ENCODE measurements around the gene OLFM3.

OLFM3 gene

DNA sequence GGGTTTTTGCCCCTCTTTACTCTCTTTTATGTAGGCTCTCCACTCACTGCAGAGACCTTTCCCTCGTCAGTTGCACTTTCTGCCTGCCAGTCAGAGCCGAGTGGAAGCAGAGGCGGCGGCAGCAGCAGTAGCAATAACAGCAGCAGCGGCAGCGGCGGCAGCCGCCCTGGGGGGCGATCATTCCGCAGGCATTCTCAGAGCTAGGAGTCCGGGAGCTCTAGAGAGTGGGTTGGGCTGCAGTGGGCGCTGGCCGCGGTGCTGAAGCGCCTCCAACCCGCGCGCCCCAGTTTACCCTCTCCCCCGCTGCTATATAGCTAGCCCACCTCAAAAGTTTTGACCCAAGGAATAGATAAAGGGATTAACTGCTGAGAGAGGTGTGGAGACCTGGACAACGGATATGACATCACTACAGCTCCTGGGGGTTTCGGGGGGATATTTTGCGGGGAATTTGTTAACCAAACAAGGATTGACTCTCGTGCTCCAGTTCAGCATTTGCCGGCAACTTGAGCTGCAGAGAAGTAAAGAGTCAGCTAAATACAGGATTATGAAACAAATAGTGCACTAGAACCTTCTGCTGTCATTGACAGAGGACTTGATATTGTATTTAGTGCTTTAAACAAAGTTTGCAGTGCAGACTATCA lies at the start of gene OLFM3:
Gene OLFM3, minus strand, starts transcription at position 102 of the 641 bp plus-strand sequence.
- DNase-seq (ENCODE audit: low read depth in 2 of 2) = no peak

DNA sequence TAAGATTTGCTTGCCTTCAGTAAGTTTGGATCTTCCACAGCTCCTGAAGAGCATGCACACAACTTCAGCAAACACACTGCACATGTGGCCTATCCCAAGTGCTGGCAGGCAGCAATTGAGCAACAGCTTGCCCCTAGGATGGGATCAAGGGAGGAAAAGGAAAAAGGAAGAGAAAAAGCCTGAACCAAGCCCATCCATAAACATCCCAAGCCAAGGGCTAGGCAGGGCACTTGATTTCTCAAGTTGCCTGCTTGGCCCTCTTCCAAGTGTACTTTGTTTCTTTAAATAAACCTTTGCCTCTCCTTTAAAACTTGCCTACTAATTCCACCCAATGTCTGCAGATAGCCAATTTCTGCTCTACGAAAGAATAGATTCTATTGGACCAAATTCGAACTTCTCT lies 49.0 kb upstream of the OLFM3 start:
- DNase-seq (ENCODE audit: low read depth in 2 of 2) = no peak

DNA sequence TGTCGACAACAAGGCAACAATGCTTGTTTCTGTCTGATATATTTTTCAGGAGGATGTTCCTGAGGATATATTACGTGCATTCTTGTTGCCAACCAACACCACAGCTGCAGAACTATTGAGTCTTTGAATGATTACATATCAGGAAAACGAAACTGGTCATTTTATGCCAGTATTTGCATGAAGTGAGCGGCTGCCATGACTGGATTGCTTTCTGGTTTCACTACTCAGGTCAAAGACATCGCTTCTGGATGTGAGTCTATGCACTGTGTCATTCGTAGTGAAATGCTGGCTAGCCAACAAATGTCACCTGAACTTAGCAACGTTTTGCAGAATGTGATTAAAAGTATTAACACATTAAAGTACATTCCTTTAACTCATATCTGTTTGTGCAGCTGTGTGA lies 35.8 kb upstream of the OLFM3 start:
- no peak for DNase-seq (ENCODE audit: low read depth in 2 of 2)

DNA sequence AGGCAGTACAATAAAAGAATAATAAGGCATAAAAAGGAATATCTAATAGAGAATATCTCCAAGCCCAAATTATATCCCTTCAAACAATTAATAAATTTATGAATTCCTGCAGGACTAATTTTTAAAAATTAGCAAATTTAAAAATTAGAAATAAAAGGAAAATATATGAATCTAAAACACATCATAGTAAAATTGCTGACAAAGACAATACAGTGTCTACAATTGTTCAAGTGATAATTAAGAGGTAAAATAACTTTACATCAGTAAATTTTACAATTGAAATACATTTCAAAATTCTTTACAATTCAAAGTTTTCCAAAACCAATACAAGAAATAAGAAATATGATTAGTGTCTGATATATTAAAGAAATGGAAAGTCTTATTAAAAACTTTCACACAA lies 22.8 kb upstream of the OLFM3 start:
- DNase-seq (ENCODE audit: low read depth in 2 of 2) = no peak

DNA sequence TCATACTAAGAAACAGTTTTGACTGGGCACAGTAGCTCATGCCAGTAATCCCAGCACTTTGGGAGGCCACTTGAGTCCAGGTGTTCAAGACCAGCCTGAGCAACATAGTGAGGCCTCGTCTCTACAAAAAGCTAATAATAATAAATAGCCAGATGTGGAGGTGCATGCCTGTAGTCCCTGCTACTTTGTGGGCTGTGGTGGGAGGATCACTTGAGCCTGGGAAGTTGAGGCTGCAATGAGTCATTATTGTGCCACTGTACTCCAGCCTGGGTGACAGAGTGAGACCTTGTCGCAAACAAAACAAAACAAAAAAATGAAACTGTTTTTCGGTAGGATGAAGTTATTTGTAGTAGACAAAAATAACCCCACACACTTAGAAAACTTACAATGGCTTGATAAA lies 19.0 kb upstream of the OLFM3 start:
- DNase-seq (ENCODE audit: low read depth in 2 of 2) = no peak

DNA sequence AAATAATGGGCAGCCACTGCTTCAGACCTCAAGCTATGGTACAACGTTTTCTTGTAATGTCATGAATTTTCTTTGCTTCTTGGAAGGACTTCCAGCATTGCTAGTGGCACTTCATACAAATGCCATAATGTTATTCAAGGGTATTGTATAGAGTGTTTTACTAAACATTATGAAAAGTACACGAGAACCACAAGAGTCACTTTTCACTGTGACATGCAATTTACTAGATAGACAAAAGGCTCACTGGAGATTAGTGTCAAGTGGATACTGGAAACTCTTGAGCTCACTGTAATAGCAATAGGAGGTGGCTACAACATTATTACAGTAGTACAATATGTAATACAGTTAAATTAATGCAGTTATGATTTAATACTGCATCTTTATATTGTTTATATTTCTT lies 5.3 kb upstream of the OLFM3 start:
- DNase-seq (ENCODE audit: low read depth in 2 of 2) = no peak

DNA sequence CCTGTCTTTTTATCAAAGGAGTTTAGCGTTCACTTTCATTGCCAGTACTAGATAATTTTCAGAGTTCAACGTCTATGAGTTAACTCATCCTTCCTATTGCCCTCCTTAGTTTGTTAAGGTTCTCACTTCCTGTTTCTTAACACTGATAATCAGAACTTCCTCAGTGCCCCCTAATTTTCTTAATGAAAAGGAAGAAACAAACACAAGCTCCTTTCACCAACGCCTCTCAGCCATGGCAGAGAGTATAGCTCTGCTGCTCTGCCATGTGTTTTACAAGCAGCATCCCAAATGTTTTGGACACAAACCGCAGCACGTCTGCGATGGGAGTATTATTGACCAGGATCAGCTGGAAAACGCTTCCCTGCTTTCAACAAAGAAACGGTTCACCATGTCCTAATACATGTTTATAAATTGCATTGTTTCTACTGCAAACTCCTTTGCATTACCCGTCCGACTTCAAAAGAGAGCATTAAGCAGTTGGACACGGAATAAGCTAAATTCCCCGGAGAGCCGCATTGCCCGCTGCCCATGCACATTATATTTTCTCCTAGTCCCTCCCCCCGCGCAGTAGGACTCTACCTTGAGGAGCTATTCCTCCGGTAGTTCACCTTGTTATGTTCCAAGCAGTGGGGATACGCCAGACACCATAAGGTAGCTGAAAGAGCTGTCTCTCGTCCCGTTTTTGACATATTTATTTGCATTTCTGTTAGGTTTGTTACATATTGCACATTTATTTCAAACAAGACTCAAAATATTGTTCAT lies 561 bp downstream of the OLFM3 start:
- DNase-seq (ENCODE audit: low read depth in 2 of 2) = no peak

DNA sequence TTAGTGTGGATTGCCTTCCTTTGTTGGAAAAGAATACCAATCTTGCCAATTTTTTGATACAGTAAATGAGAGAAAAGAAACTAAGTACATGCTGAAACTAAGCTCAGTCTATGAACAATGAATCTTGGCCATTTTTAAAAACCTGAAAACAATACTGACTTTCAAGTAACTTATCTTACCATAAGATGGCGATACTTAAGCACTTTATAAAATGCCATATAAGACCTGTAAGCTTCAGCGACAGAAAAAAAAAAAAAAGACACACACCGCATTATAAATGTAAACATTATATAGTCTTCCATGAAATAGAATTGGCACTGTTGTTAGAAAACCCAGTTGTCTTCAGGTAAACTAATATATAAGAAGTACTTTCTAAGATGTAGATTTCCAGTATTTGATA lies 3.0 kb downstream of the OLFM3 start:
- DNase-seq (ENCODE audit: low read depth in 2 of 2) = no peak

DNA sequence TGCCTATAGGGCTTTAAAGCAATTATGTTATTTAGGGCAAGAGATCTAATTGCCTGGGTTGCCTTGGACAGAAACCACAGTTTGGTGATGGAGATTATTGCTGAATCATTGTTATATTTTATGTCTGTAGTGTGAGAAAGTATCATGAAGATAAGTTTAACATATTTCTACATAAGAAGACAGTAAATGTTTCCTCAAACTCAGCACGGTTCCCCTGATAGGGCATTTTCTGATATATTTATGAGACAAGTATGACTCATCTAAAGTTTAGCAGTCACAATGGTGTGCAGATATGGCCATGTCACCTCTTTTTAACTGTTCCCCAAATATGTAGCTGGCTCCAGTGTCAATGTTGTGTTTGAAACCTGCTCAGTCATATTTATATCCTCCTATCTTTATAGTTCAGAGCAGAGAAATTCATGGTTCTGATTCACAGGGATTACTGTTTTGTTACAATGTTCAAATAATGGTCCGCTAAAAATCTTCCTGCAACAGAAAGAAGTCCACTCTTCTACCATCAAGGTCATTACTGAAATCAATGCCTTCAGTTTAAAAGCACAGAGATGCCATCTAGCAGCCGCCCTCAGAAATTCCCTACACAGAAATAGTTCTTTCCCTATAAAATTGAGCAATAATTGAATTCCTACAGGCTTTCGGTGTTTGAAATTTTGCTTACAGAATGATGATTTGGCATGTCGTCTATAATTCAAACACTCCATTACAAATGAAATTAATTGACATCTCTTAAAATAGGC lies 3.7 kb downstream of the OLFM3 start:
- no peak for DNase-seq (ENCODE audit: low read depth in 2 of 2)

DNA sequence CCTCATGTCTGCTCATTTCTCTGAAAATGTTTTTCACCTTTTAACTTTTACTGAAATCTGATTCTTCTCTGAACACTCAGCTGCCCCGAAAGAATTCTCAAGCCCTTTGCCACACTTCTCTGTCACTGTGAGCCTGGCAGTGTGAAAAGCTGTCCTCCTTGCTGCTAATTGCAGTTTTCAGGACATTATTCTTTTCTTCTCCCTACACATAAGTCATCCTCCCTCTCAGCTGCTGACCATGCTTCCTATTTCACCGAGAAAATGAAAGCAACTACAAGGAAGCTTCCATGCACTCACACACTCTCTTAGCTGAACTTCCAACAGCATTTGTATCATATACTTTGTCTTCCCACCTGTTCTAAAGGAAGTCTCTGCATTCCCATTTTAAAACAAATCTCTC lies 15.8 kb downstream of the OLFM3 start:
- DNase-seq (ENCODE audit: low read depth in 2 of 2) = no peak

DNA sequence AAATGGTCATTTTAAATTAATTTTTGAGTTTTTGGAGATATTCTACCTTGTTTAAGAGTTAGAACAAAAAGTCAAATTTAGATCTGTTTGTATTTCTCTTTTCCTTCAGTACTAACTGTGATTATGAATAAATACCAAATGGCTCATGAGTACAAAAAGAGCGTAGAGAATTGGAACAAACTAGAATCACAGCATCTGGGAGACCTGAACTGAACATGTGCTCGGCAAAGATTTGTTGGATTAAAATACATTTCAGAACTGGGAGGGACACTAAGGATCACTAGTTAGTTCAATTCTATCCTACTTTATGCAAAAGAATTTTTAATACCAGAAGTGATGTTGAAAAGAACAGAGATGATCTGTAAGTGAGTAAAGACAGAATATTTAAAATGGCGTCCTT lies 19.5 kb downstream of the OLFM3 start:
- no peak for DNase-seq (ENCODE audit: low read depth in 2 of 2)

DNA sequence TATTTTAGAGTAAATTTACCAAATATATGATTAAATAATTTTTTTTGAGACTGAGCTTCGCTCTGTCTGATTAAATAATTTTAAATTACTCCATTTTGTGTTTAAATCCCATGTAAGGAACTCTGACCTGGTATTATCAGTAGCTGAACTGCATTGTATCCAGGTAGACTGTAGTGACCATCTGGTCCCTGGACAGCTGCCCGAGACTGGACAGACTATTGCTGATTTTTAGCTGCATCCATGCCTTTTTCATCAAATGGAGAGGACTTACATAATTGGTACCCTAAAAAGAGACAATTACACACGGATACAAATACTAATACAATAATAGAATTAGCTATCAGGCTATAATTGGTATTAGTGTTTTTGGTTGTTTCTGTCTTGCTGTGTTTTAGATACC lies 20.6 kb downstream of the OLFM3 start:
- no peak for DNase-seq (ENCODE audit: low read depth in 2 of 2)

DNA sequence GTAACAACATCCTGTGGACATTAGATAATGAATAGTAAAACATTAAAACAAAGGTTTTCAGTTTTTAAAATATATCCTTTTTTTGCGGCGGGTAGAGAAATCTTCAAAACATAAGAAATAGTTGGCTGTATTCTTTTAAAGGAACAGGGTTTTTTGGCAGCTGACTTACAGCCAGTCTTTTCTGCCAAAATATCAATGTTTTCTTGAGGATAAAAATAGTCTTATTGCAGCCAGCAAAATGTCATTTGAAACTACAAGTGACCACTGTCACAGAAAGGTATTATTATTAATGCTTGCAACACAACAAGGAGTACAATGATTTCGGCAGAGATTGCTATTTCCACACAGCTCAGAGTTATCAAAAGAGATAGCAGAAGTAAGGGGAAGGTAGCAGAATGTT lies 21.4 kb downstream of the OLFM3 start:
- no peak for DNase-seq (ENCODE audit: low read depth in 2 of 2)

DNA sequence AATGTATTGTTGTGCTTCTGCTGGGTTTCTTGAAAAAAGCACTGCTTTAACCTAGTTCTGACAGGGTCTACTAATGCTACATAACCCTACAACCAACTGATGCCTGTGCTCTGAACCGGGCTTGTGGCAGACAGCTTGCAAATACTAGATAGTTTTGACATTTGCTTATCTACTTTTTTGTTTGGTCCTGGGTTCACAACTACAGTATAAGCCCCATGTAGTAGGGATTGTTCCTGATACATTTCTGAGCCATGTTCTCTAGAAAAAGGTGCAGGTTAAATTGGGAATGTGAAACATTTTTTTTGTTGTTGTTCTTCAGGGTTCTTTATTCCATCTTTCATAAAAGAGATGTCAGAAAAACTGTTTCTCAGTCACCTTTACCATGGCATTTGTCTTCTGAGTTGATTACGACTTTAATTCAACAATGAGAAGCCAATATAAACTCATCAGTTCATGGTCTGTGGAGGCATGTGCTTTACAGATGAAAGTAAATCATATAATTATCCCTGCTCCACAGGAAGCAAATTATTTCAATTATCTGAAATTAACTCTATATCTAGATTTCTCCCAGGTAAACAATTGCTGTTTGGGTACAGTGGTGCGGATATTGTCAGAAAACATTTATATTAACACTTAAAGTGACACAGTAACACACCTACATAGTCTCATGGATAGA lies 22.0 kb downstream of the OLFM3 start:
- no peak for DNase-seq (ENCODE audit: low read depth in 2 of 2)

DNA sequence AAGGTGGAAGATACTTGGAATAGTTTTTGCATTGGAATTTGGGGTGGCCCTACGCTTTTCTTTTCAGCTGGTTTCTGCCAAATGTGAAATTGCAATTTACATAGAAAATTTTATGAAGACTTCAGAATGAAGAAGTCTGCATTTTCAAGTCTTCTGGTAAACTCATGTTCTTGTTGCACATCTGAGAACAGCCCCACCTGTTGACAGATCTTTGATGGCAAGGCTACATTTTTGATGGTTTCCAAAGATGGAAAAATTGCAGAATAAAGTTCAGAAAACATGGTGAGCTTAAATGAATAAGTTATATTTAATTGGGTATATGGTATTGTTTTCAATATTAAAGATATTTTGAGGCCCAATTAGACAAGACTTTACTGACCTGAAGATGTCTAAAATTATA lies 25.4 kb downstream of the OLFM3 start:
- no peak for DNase-seq (ENCODE audit: low read depth in 2 of 2)

DNA sequence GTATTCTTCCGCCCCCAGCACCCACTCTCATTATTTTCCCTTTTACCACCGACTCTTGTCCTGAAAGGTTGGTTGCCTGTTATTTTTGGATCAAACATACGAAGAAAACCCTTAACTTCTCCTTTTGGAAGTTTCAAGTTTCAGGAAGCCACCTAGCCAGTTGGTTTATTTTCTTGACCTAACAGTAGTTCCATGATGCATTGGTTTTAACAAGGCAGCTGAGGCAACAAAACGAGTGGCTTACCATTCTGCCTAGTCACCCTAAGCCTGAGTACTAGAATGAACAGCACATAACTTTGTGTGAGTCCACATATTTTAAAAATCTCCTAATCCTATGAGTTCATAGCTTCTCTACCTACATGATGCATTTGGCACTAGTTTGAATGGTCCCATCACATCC lies 28.9 kb downstream of the OLFM3 start:
- no peak for DNase-seq (ENCODE audit: low read depth in 2 of 2)

DNA sequence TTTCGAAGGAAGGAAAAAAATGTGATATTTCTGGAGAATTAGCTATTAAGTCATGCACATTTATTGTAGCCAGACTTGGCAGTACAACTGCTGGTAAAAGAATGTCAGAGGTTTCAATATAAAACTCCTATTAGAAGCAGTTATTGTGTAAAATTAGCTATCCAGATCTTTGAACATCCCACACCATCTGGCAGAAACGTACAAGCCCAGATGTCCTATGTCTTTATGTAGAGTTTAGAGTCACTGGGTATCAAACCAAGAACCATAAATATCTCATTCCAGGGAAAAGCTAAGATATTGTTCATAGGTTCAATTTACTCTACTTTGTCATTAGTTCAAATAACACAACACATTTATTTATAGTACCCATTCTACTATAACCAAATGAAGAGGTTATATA lies 31.4 kb downstream of the OLFM3 start:
- DNase-seq (ENCODE audit: low read depth in 2 of 2) = no peak

DNA sequence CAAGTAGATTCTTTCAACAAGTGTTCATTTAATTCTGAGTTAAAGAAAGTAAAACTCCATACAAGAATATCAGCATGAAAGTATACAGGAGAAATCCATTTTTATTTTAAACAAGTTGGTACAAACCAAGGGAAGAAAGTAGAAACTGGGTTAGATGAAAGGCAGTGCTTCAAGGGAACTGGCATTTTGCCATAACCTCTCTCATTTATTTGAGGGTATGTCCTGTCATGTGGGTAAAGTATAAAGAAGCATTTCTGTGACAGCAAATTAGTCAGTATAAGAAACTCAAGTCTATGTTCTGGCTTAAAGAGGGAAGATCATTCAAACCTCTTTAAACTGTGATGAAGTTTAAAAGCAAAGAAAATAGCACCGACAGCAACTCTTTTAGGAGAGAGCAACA lies 32.0 kb downstream of the OLFM3 start:
- no peak for DNase-seq (ENCODE audit: low read depth in 2 of 2)

DNA sequence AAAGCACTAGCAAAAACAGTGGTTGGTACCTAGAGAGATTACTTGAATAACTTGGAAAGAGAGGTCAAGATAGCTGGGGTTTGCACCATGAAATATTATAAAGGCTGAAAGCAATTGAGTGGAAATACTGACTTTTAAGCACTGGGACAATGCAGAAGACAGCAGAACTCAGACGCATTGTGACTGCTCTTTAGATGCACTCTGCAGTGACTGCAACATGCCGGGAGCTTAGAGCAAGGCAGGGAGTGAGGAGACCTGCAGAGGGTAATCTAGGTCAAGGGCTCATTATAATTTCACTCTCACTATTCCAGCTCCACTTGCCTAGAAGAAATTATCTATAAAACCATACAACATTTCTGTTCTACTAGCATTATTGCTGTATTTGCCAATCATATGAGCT lies 36.6 kb downstream of the OLFM3 start:
- DNase-seq (ENCODE audit: low read depth in 2 of 2) = no peak

DNA sequence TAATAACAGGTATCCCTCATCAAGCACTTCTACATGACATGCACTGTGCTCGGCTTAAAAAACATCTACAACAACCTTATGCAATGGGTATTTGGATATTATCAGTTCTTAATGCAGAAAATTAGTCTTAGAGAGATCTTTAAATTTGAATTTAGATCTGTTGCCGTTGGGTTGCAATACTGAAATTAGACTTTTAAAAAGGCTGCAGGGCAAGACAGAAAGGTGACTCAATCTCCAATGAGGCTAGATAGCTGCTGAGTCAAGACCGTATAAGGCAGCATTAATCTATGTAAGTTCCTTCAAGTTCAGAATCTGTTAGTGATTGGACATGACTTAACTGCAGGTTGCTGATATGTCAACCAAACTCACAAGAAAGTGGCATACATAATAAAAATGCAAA lies 37.3 kb downstream of the OLFM3 start:
- no peak for DNase-seq (ENCODE audit: low read depth in 2 of 2)

DNA sequence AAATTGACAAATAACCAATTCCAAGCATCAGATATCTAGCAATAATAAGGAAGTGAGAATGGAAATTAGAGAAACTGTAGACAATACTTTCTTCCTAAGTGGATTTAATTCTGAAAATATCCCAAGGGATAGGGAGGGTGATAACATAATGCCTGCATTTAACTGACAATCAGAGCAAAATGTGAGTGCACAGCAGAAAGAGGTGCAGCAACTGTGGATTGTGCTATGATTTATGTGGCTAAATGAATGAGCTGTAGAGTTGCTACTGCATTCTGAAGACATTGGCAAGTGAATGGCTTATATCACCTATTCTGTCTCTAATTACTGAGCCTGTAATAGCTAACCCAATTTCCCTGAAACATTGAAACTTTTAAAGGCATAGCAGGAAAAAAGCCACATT lies 39.0 kb downstream of the OLFM3 start:
- no peak for DNase-seq (ENCODE audit: low read depth in 2 of 2)

DNA sequence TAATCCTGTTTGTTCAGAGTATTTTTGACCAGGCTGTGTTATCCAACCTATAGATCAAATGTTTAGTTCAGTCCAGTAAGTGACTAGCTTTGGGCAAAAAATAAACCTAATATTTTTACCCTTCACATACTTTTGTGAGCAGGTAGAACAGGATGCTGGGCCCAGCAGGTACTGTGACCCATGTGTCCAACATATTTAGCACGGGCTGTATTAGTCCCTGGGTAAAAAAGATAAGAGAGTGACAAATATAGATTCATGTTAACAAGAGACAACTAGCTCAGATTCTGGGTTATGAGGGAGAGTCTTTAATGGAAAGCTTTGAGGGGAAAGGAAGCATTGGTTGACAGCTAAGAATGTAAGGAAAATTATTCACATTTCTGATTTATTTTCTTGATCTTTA lies 43.1 kb downstream of the OLFM3 start:
- no peak for DNase-seq (ENCODE audit: low read depth in 2 of 2)

DNA sequence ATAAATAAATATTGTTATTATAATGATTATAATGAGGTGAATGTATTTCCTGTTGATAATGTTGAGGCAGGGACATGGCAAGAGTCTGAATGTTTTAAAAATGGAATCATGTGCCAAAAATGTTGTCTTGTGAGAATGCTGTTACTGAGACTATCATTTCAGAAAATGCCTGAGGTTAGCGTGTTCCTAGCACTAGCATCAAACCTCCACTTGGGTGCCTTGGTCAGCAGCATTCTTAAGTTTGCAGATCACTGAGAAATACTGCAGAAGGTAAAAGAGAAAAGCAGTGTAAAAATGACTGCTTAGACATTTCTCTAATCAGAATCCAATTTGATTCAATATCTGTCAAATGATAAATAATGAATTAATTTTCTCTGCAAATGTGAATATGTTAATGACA lies 50.8 kb downstream of the OLFM3 start:
- no peak for DNase-seq (ENCODE audit: low read depth in 2 of 2)
